Mucosa of descending colon (tissue), 3 donors: ENCODE measurements around the gene ANP32D. TPM values are rescaled to one million over a fixed set of nuclear protein-coding genes. Genes with fewer than 3 reads are reported as not detected.
"Not testable (repeated sequence)": the region's sequence is repeated elsewhere in the genome, so short reads cannot be mapped to it uniquely, and the experiment has no call there.

ENCODE experiments used
- ATAC-seq: fragments of 200-7000 bp; cut with Tn5 transposase; one replicate; pipeline ENCODE4 v1.9.1; 2020; ENCODE audit warnings: mild to moderate bottlenecking, moderate library complexity
- DNase-seq, 3 donors: peaks; one replicate each; pipeline ENCODE4 v3.0.0-alpha.2; 2020
- H3K36me3 ChIP-seq: fragments of 200-600 bp; one replicate; pipeline ENCODE4 v1.8.0; 2021; ENCODE audit warnings: low read depth, mild to moderate bottlenecking
- H3K4me1 ChIP-seq: fragments of 200-600 bp; one replicate; pipeline ENCODE4 v1.8.0; 2021; ENCODE audit warnings: low read depth, mild to moderate bottlenecking
- H3K4me3 ChIP-seq: fragments of 200-600 bp; one replicate; pipeline ENCODE4 v1.8.0; 2021; ENCODE audit warnings: mild to moderate bottlenecking
- H3K9me3 ChIP-seq: fragments of 200-600 bp; one replicate; pipeline ENCODE4 v1.8.0; 2021; ENCODE audit warnings: mild to moderate bottlenecking
- CTCF ChIP-seq: fragments of 200-600 bp; IDR thresholded peaks from one replicate; pipeline ENCODE4 v1.8.0; 2022; ENCODE audit warnings: antibody characterized with exemption, mild to moderate bottlenecking
- intact Hi-C, 2 donors: fragments of 100-400 bp; cut with DNase I in 1 of 2; cut with micrococcal nuclease in 1 of 2; formaldehyde crosslinking; loops; one replicate each; pipeline versions ENCODE4 v1.11.0 to v1.11.1; 2022; cut with DNase I, micrococcal nuclease
- total RNA-seq, 3 donors: library from RNA; stranded (reverse); fragmentation: NEBNext Ultra II Directional in 2 of 3; extraction: Animal tissue kit (Norgen Biotek cat#: 25700) in 2 of 3; gene quantifications; one replicate each; pipeline versions ENCODE4 v1.2.1 to v1.2.4, GENCODE V29; 2021 to 2023
- donor health status: DM: no; HTN: no; CAD: no; lungs with moderate emphysema.
- donor health status: DM: no; HTN: no; CAD: no.
- donor health status: DM: no; HTN: yes; CAD: no.

ANP32D gene
- total RNA-seq, 3 donors from 2014 or later, result not detected

GRCh38 chr12:48486261-48486660 lies 13.9 kb downstream of the ANP32D start:
- TF ChIP-seq CTCF, result no peak
- Histone ChIP-seq H3K4me1 (no peaks in the 10 kb centered on the region), H3K9me3 (no peaks in the 10 kb centered on the region), H3K4me3 (no peak overlapping the region), H3K36me3 (no peaks in the 10 kb centered on the region)
- DNase-seq (no peak), ATAC-seq (no peak)
- intact Hi-C loops, result no loop called here

GRCh38 chr12:48486679-48487078 lies 14.3 kb downstream of the ANP32D start:
- Histone ChIP-seq H3K36me3 (no peaks in the 10 kb centered on the region), H3K4me1 (no peaks in the 10 kb centered on the region), H3K9me3 (no peaks in the 10 kb centered on the region), H3K4me3 (no peak overlapping the region)
- no peak for DNase-seq
- ATAC-seq, result no peak
- no peak for TF ChIP-seq CTCF
- intact Hi-C loops, result no loop called here

GRCh38 chr12:48489012-48489411 lies 16.7 kb downstream of the ANP32D start:
- DNase-seq, result no peak
- no peaks in the 10 kb centered on the region for H3K9me3 ChIP-seq
- intact Hi-C loops, result no loop called here
- no peaks in the 10 kb centered on the region for H3K4me1 ChIP-seq
- no peak overlapping the region for H3K4me3 ChIP-seq
- H3K36me3 ChIP-seq, result no peaks in the 10 kb centered on the region
- no peak for ATAC-seq
- no peak for TF ChIP-seq CTCF

- H3K4me1 ChIP-seq, H3K4me3 ChIP-seq, DNase-seq, intact Hi-C loops, ATAC-seq, H3K36me3 ChIP-seq, H3K9me3 ChIP-seq: not testable (repeated sequence)
Observed at GRCh38 chr12:48489456-48489855, 17.1 kb downstream of the ANP32D start.

GRCh38 chr12:48500281-48500680 lies 27.9 kb downstream of the ANP32D start:
- intact Hi-C loops, DNase-seq, ATAC-seq, H3K9me3 ChIP-seq, H3K36me3 ChIP-seq, H3K4me3 ChIP-seq, H3K4me1 ChIP-seq: not testable (repeated sequence)

- H3K9me3 ChIP-seq, H3K4me3 ChIP-seq, H3K36me3 ChIP-seq, DNase-seq, H3K4me1 ChIP-seq, intact Hi-C loops, ATAC-seq: not testable (repeated sequence)
Observed at GRCh38 chr12:48506836-48507235, 34.5 kb downstream of the ANP32D start.

GRCh38 chr12:48508987-48509386 lies 36.6 kb downstream of the ANP32D start:
- no peak for ATAC-seq
- TF ChIP-seq CTCF, result no peak
- no peaks in the 10 kb centered on the region for H3K36me3 ChIP-seq

More at GRCh38 chr12:48508987-48509386, 36.6 kb downstream of the ANP32D start:
- intact Hi-C loops, result no loop called here
- no peak for DNase-seq
- Histone ChIP-seq H3K9me3 (no peaks in the 10 kb centered on the region), H3K4me1 (no peaks in the 10 kb centered on the region), H3K4me3 (no peak overlapping the region)
